Upper lobe of left lung (tissue), 4 donors: Measurements from ENCODE around the gene P2RX1.

Source experiments
- EP300 ChIP-seq, 4 donors: sonication (generic); formaldehyde crosslinking; IDR thresholded peaks; one replicate each; pipeline ENCODE4 v1.5.1; 2017; ENCODE audit warnings: antibody characterized with exemption in 4 of 4, control low read depth in 2 of 4
- POLR2A ChIP-seq, 4 donors: fragments of 450-650 bp; IDR thresholded peaks; one replicate each; pipeline ENCODE4 v1.5.1; 2016 to 2017; ENCODE audit warnings: antibody characterized with exemption in 4 of 4, mild to moderate bottlenecking in 2 of 4
- TF ChIP-seq, protein P1 (sequence below), 6 experiments: fragments of 450-650 bp in 4 of 6; fragments of 200-600 bp in 2 of 6; sonication (generic) in 2 of 6; IDR thresholded peaks; one replicate each; pipeline ENCODE4 v1.5.1; 2016 to 2019; ENCODE audit warnings: antibody characterized with exemption in 6 of 6

DNA sequence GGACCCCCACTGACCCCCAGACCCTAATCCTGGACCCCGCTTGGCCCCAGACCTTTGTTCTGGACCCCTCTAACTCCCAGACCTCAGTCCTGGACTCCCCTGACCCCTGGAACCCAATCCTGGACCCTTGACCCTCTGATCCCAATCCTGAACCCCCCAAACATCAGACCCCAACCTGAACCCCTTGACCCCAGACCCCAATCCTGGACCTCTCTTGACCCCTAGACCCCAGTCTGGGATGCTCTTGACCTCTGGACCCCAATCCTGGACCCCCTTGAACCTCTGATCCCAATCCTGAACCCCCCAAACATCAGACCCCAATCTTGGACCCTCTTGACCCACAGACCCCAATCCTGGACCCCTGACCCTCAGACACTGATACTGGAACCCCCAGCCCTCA, 13.5 kb upstream of the P2RX1 start:
- TF ChIP-seq POLR2A (IDR thresholded peaks at IDR 0.05) (no peak), EP300 (IDR thresholded peaks at IDR 0.05) (no peak)
- TF ChIP-seq, protein P1, sequence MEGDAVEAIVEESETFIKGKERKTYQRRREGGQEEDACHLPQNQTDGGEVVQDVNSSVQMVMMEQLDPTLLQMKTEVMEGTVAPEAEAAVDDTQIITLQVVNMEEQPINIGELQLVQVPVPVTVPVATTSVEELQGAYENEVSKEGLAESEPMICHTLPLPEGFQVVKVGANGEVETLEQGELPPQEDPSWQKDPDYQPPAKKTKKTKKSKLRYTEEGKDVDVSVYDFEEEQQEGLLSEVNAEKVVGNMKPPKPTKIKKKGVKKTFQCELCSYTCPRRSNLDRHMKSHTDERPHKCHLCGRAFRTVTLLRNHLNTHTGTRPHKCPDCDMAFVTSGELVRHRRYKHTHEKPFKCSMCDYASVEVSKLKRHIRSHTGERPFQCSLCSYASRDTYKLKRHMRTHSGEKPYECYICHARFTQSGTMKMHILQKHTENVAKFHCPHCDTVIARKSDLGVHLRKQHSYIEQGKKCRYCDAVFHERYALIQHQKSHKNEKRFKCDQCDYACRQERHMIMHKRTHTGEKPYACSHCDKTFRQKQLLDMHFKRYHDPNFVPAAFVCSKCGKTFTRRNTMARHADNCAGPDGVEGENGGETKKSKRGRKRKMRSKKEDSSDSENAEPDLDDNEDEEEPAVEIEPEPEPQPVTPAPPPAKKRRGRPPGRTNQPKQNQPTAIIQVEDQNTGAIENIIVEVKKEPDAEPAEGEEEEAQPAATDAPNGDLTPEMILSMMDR (IDR thresholded peaks at IDR 0.05): no peak
